Activated T-cell treated with anti-CD3 and anti-CD28 coated beads for 48 hours (primary cell): ENCODE results near the gene WDR45.

Experiments
- DNase-seq: peaks from one replicate; pipeline ENCODE4 v3.0.0-alpha.2; 2020; ENCODE audit warnings: low read depth

WDR45 gene

DNA sequence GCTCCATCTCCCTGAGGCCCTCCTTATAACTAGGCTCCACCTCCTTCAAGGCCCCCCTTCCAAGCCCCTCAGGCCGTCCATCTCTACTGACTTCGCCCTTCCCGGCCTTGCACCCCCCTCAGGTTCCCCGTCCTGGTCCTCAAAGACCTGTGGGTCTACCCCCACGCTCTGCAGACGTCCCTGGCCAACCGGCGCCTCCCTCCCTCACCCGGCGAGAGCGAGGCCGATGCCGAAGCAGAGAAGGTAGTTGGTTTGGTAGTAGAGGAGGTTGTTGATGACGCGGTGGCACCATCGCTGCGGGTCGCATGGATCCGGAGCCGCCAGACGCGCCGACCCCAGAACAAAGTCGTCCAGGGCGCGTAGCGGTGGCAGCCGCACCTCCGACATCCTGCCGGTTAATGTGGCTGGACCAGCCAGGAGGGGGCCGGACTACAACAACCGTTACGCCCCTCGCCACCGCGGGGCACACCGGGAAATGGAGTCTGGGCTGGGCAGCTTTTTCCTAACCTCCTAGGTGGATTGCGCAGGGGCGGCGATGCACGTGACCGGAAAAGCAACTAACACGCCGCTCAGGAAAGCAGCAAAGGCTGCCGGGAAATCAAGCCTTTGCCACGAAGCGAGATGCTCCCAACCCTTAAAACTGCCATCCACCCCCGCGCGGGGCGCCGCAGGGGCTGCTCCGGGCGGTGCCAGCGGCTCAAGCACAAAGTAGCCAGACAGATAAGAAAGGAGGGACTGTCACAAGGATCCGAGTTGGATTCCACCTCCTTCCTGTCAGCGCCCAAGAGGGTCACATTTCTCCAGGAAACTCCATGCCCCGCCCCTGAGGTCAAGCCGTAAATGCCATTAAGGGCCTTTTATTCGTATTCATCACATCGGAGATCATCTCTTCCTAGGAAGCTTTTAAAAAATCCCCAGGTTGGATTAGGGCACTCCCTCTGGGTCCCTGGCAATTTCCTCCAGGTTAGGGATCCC is 5.8 kb downstream of the WDR45 start, which contains the start of gene PRAF2:
TSS of gene PRAF2 (minus strand) at position 402 of the 975 bp plus-strand sequence. CDS start at position 387, 15 bp downstream.
- DNase-seq = peak; percentile 83

DNA sequence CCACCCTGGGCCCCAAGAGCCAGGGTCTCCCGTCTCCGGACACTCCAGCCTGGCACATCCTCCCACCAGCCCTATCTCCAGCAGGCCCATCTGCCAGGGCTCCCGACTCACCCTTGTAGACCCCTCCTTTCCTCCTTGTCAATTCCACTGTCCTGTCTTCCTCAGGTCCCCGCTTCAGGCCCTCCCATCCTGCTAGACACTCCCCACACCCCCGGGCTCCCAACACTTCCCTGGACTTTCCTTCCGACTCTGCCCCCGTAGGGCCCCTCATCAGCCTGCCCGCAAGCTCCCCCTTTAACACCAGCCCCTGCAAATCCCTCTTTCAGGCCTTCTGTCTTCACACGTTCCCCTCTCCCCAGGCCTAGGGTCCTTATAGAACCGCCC is 7.0 kb downstream of the WDR45 start:
- DNase-seq = no peak

DNA sequence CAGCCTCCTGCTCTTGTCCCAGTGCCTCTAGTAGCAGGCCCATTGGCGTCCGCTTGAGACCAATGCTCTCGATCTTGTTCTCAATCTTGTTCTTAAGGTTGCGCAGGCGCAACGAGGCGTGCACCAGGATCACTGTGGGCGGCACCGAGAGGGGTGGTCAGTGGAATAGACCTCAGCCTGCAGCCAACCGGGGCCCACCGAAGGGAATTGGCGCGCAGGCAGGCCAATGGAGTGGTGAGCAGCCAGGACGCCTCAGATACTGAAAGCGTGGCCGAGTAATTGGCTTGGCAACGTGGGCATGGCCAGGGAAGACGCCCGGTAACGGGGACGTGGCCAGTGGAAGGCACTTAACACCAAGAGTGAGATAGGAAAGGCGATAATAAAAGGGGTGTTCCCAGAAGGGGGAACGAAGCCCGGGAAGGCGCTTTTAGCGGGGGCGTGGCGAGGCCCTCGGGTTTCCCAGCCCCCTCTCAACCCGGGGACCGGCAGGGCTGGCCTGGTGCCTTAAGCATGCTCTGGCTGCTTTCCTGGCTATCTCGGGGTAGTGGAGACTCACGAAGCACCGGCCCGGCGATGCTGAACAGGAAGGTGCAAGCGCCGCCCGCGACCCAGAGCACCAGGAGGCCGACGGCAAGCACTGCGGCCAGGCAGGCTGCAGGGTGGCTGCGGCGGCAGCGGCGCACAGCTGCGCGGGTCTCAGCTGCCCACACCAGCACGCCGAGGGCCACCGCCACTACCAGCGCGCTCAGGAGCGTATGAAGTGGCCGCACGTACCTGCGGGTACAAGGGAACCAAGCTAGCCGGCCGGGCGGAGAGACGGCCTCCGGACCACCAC is 7.6 kb downstream of the WDR45 start:
- DNase-seq = no peak

DNA sequence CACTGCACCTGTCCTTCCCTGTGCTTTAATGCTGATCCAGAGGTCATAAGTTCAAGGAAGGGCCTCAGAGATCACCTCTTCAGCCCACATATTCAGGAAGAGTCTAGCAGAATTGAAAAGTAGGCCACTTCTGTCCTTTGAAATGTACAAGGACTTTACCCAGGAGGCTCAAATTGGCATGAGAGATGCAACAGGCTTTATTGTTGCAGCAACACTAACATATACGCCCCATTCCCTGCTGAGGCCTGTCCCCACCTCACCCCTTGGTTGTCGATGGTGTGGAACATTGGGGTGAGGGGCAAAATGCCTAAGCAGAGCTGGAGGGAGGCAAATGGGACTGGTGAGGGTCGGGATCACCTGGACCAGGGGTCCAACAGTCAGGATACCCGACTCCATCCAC is 8.7 kb downstream of the WDR45 start:
- no peak for DNase-seq

DNA sequence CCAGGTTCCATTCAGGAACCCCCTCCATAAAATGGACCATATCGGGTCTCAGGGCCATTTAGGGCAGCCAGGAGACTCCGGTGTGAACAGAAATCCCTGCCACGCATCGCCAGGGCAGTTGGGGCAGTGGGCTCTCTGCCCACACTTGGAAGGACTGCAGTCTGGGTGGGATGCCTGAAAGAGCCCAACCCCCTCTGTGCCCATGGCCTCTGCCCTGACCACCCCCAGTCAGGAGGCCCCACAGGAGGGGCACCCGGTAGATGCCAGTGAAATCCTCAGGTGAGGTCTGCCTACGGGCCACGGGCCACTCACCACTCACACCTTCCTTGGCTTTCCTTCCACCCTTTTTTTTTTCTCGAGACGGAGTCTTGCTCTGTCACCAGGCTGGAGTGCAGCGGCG is 10.6 kb downstream of the WDR45 start:
- no peak for DNase-seq

DNA sequence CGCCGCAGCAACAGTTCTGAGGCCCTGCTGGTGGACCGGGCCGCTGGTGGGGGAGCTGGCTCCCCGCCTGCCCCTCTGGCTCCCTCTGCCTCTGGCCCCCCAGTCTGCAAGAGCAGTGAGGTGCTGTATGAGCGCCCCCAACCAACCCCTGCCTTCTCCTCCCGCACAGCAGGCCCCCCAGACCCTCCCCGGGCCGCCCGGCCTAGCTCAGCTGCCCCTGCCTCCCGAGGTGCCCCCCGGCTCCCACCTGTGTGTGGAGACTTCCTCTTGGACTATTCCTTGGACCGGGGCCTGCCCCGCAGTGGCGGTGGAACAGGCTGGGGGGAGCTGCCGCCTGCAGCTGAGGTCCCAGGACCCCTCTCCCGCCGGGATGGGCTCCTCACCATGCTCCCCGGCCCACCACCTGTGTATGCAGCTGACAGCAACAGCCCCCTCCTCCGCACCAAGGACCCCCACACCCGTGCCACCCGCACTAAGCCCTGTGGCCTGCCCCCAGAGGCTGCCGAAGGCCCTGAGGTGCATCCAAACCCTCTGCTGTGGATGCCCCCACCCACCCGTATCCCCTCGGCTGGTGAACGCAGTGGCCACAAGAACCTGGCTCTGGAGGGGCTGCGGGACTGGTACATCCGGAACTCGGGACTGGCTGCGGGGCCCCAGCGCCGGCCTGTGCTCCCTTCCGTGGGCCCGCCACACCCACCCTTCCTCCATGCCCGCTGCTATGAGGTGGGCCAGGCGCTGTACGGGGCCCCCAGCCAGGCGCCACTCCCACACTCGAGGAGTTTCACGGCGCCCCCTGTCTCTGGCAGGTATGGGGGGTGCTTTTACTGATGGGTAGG is 12.2 kb downstream of the WDR45 start:
- DNase-seq = no peak

DNA sequence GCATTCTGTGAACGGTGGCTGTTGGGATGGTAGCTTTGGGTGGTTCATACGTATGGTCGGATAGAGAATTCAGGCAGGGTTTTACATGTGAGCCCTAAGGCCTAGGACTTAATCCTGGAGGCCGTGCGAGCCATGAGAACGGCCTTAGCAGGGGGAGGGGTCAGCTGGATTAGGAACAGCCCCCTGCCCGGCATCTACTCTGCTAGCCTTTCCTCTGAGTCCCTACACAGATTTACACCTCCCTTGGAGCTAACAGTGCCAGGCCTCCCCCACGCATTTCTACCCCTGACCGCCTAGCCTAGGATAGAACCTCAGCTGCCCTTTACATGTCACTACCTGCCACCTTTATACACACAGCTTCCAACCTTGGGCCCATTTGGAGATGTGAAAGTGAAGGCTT is 13.0 kb downstream of the WDR45 start:
- DNase-seq = no peak

DNA sequence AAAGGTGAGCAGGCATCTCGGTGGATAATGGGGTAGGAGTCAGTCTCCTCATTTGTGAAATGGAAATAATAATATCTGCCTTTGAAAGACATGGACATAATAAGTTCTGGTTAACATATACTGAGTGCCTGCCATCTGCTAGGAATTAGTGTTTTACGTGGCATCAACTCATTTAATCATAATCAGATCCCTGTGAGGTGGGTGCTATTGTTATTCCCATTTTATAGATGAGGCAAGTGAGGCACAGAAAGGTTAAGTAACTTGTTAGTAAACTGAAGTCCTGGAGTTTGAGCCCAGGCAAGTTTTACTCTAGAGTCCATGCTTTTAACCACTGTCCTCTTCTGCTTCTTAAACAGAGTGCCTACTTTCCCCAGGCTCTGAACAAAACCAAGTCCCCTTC is 13.4 kb downstream of the WDR45 start:
- DNase-seq = no peak

DNA sequence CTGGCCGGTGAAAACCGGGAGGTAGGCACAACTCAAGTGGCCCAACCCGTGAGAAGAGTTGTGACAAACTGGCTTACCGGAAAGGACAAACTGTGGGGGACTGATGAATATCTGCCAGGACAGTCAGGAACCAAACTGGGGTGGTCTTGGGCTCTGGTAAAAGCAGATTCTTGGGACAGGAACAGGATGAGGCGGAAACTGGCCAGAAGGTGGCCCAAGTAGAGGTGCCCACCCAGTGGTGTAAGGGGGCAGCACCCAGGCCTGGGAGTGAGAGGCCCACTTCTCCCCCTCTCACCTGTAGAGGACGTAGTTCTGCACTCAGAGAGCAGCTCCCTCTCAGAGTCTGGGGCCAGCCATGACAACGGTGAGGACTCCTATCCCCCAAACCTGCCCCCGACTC is 15.0 kb downstream of the WDR45 start:
- DNase-seq = no peak

DNA sequence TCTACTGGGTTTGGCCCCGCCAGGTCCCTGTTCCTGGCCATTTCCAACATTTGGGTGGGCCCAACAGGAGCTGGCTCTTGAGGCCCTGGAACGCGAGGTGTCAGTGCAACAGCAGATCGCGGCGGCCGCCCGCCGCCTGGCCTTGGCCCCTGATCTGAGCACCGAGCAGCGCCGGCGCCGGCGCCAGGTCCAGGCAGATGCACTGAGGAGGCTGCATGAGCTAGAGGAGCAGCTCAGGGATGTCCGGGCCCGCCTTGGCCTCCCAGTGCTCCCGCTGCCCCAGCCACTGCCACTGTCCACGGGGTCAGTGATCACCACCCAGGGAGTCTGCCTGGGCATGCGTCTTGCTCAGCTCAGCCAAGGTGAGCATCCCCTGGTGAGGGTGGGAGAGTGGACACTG is 15.4 kb downstream of the WDR45 start:
- DNase-seq = no peak

DNA sequence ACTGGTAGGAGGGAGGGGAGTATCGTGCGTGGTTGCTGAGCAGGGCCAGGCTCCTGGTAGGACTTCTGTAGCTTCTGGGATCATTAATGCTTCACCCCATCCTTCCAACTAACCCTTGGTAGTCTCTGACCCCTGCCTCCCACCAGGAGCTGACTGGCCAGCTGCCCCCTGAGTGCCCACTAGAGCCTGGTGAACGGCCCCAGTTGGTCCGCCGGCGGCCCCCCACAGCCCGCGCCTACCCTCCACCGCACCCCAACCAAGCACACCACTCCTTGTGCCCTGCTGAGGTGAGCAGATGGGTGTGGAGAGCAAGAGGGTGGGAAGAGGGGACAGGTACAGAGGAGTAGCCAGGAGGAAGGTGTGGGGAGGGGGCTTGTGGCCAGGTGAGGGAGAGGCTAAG is 16.0 kb downstream of the WDR45 start:
- DNase-seq = no peak

DNA sequence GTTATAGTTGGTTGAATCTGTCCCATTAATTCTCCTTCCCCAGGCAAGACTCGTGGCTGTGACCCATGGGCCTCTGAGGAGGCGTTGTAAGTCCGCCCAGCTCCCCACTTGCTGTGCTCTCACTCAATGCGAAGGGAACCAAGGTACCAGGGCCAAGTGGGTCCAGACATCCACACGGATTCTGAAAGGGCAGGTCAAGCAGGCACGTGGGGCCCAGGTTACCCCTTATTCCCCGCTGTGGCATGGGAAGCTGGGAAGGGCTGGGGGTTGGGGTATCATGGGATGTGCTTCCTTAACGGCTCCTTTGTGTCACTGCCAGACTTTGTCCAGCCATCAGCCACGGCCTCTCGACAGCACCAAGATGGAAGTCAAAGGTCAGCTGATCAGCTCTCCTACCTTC is 17.8 kb downstream of the WDR45 start:
- DNase-seq = no peak

DNA sequence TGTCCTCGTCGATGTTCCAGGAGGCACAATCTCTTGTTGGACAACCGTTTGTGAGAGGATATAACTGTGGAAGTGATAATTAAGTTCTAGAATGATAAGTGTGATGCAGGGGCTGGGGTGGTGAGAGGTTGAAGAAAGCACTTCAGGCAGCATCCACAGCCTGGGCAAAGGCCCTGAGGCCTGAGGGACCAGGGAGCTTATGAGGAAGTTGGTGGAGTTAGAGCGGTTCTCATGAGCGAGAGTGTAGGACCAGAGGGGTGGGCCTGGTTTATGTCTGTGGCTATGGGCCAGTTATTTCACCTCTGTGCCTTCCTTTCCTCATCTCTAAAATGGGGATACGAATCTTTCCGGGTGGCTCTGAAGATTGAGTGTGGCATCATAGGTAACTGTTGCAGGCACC is 18.2 kb downstream of the WDR45 start:
- DNase-seq = no peak

DNA sequence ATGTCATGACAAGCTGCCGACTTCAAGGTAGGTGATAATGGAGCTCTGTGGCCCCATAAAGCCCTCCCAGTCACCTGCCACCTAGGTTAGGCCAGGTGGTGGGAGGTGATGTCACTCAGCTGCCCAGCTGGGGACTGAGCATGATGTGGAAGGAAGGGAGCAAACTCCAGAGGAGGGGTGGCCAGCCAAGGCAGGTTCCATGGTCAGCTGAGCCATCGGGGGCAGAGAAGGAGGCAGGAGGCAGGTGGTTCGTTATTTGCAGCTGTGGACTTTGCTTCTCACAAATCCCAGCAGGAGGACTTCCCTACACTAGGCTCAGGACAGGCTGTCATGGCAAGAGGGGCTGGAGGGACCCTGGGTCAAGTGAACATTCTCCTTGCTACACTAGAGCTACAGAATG is 18.8 kb downstream of the WDR45 start:
- no peak for DNase-seq

DNA sequence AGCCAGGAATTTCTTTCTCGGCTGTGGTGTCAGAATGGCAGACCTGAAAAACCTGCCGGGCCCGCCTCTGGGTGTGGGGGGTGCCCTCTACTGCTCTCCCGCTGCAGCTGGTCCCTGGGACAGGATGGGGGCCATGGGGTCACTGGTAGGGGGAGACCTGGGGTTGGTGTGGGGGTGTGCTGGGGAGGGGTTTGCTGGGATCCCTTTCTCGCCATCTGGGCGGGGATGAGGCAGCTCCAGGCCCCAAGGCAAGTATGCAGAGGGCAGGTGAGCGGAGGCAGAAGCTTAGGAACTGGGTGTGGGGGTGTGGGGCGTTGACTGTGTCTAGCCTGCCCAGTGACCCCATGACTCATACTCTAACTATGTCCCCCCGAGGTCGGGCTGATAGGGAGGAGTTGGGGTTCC is 20.0 kb downstream of the WDR45 start:
- no peak for DNase-seq

DNA sequence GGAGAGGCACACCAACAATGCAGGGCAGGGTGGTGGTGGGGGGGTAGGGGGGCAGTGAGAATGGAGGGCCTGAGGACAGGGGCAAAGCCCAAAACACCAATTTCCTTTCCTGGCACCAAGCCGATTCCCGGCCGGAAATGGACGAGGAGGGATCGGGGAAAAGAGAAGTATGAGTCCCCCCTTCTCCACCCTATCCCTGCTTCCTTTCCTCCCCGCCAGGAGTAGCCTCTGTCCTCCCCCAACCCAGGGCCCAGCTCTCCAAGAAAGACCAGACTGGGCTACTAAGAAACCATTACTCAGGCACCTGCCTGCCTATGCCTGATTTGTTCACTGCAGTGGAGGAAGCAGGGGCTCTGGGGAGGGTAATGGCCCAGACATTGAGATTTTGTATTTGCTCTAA is 20.5 kb downstream of the WDR45 start:
- DNase-seq = no peak

DNA sequence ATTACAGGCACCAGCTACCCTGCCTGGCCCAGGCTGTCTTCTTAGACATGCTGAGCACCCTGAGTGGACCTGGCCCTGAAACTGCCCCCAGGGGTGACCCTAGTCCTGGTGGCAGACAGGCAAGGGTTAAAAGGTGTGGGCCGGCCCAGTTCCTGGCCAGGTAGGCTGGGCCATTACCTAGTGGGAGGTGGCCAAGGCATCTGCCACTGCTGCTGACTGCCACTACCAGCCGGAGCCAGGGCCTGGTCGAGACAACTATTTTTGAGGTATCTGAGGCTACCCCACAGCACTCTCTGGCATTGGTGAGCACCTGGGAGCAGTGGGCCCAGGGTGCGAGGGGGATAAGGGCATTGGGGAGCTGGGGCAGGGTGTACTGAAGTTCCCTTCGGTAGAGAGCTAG is 20.9 kb downstream of the WDR45 start, which contains the start of gene CCDC120:
TSS of gene CCDC120 (plus strand) at position 206 of the 400 bp plus-strand sequence. CDS start 3,043 bp downstream, outside the sequence.
- DNase-seq = no peak

DNA sequence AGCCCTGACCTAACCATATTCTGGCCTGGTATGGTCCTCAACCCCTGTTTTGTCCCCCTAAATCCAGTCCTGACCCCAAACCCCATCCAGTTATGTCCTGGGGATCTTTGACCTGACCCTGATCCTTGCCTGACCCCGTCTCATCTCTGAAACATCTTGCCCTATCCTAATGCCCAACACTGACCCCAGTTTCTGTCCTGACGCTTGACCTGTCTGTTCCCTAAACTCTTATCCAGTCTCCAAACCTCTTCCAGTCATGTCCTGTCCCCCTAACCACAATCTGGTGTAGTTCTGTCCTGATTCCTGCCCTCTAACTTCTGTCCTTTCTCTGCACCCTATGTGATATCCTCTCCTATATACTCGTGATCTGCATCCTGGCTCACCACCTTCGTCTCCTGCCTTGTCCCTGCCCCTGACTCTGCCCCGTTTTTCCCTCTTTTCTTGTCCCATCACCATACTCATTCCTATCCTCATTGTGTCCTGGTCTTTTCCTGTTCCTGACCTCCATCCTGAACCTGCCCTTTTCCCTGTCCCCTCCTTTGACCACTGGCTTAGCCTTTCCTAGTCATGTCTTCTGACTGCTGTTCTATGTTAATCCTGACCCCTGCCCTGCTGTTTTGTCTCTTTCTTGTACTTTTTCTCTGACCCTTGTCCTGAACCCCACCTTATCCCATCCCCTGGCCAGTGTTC is 25.5 kb downstream of the WDR45 start:
- DNase-seq = no peak

DNA sequence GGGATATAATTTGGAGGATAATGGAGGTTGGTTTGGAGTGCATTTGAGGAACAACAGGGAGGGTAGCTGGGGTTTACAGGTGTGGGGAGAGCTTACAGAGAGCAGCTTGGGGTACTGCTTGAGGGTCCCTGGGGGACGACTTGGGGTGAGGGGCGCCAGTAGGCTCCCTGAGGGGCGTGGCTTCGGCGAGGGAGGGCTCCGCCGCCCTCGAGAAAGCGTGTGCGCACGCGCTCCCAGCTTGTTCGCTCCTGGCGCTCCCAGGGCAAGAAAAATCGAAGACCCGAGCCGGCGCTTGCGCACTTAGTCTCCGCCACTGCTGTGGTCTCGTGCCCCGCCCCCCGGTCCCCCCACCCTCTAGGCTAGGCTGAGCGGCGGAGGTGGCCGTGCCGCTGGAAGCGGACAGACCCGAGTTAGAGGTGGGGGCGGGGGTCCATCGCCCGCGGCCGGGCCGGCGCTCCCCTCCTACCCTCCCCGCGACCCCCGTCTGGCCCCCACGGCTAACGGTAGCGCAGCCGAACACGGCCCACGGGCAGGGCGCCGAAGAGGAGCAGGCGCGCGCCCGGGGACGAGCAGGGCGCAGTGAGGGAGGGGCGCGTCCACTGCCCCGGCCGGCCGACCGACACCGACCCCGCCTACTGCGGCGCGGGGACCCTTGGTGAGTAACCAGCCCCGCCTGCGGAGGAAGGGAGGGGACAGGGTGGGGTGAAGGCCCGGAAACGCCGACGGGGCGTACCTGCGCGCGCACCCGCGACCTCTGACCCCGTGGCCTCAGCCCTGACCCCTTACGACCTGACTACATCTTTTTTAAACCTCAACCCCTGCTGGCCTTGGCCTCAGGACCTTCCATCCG is 26.2 kb downstream of the WDR45 start:
- peak; percentile 56 for DNase-seq

DNA sequence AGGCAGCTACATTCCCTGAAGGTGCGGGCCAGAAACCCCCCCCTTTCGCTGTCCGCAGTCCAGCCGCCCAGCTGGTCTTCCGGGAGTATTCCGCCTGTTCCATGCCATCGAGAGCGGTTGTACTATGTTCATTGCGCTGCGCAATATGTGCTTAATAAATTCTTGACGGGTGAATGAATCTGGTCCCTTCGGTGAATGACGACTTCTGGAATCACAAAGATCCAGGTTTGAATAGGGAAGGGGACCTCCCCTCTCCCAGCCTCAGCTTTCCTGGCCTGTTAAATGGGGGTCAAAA is 35.8 kb downstream of the WDR45 start:
- DNase-seq = no peak
